AG08396 (cell line): ENCODE data around the gene SHKBP1.
"Not testable (repeated sequence)": the region's sequence is repeated elsewhere in the genome, so short reads cannot be mapped to it uniquely, and the experiment has no call there.

ENCODE experiments used
- DNase-seq: peaks from one replicate; pipeline ENCODE4 v3.0.0; 2012; ENCODE audit warnings: low spot score, mixed read lengths

Gene SHKBP1

DNA sequence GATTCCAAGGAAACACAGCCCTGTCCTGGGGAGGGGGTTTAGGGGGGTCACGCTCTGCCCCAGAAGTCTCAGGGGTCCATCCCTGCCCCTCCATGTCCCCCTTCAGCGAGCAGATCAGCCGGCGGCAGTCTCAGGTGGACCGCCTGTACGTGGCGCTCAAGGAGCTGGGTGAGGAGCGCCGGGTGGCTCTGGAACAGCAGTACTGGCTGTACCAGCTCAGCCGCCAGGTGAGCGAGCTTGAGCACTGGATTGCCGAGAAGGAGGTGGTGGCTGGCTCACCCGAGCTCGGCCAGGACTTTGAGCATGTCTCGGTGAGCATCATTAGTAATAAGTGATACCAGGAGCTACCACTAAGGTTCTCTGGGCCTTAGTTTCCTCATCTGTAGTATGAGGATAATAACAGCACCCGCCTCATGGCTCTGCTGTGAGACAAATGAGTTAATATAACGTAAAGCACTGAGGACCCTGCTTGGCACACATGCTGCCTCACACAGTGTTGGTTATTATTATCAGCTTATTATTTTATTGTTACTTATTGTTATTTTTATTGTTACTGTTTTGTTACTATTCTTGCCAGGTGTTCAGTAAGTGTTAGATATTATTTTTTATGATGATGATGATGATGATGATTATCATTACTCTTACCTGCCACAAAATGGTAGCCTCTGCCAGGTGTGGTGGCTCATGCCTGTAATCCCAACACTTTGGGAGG is 20.5 kb upstream of the SHKBP1 start:
- no peak for DNase-seq

GRCh38 chr19:40556953-40557530 is 19.6 kb upstream of the SHKBP1 start:
- no peak for DNase-seq

GRCh38 chr19:40559394-40559793 is 17.3 kb upstream of the SHKBP1 start:
- no peak for DNase-seq

DNA sequence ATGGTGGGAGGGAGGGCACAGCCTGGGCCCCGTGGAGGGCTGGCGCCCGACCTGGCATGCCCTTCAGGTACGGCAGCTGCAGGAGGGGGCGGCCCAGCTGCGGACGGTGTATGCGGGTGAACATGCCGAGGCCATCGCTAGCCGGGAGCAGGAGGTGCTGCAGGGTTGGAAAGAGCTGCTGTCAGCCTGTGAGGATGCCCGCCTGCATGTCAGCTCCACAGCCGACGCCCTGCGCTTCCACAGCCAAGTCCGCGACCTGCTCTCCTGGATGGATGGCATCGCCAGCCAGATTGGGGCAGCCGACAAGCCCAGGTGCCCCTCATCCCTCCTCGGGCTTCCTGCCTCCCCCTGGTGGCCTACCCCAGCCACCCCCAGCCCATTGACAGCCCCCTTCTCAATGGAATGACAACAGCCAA is 16.6 kb upstream of the SHKBP1 start:
- DNase-seq: no peak

- no peak for DNase-seq
Observed at GRCh38 chr19:40561947-40562346, 14.7 kb upstream of the SHKBP1 start.

DNA sequence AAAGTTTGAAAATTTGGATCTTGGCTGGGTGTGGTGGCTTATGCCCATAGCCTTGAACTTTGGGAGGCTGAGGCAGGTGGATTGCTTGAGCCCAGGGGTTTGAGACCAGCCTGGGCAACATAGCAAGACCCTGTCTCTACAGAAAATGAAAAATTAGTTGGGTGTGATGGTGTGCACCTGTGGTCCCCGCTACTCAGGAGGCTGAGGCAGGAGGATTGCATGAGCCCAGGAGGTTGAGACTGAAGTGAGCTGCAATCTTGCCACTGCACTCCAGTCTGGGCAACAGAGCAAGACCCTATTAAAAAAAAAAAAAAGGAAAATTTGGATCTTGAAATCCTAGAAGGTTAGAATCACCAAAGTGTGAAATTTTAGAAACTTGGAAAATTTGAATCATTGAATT is 12.1 kb upstream of the SHKBP1 start:
- DNase-seq: not testable (repeated sequence)

DNA sequence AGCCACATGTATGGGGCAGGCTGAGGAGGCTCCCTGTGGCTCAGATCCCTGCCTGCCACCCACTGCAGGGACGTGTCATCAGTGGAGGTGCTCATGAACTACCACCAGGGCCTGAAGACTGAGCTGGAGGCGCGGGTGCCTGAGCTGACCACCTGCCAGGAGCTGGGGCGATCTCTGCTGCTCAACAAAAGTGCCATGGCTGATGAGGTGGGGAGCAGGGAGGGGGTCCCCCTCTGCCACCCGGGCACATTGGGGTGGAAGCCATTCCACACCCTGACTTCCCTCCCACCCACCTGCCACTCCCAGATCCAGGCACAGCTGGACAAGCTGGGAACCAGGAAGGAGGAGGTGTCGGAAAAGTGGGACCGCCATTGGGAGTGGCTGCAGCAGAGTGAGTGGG is 11.3 kb upstream of the SHKBP1 start:
- DNase-seq: no peak

DNA sequence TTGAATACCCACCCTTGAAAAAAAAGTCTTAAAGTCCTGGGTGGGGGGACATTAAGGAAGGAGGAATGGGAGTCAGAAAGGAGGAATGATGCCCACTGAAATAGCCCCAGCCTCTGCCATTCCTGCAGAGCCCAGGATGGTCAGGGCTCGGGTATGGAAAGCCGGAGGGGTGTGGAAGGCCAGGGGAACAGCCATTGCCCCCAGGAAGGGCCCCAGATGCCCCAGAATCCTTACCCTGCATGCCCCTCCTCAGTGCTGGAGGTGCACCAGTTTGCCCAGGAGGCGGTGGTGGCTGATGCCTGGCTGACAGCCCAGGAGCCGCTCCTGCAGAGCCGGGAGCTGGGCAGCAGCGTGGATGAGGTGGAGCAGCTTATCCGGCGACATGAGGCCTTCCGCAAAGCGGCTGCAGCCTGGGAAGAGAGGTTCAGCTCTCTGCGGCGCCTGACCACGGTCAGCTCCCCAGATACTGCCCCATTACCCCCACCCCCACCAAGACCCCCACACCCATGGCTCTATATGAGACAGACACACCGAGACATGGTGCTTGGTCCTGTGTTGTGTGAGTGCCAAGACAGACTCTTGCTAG is 10.7 kb upstream of the SHKBP1 start:
- no peak for DNase-seq

GRCh38 chr19:40567040-40567749 is 9.5 kb upstream of the SHKBP1 start:
- peak; percentile 43 for DNase-seq

DNA sequence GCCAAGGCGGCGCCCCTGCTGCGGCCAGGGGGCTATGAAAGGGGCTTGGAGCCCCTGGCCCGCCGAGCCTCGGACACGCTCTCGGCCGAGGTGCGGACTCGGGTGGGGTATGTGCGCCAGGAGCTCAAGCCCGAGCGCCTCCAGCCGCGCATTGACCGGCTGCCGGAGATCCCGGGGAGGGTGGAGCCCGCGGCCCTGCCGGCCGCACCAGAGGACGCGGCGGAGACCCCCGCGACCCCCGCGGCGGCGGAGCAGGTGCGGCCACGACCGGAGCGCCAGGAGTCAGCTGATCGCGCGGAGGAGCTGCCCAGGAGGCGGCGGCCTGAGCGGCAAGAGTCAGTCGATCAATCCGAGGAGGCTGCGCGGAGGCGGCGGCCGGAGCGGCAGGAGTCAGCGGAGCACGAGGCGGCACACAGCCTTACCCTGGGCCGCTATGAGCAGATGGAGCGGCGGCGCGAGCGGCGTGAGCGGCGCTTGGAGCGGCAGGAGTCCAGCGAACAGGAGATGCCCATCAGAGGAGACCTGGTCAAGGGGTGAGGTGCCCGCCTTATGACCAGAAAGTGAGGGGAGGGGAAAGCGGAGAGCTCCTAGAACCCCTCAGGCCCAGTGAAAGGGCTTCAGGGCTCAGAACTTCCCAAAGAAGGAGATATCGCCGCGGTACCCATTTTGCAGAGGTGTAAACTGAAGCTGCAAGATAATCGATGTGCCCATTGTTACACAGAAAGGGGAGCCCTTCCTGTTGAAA is 8.8 kb upstream of the SHKBP1 start:
- peak; percentile 45 for DNase-seq

- peak; percentile 100 for DNase-seq
Observed at GRCh38 chr19:40570313-40571004, 6.2 kb upstream of the SHKBP1 start.

DNA sequence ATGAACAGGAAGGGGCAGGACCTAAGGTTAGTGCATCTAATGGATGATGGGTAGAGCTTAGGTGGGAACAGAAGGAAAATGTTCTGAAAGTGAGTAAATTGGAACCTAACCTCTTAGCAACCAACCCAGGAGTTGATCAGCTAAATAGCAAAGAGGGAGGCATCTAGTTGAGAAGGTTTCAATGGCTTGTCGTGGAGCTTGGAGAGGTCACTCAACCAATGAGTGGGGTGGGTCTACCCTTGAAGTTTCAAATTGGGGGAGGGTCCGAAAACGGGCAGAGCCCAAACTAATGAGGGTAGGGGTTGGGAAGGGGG is 5.7 kb upstream of the SHKBP1 start:
- DNase-seq: no peak

DNA sequence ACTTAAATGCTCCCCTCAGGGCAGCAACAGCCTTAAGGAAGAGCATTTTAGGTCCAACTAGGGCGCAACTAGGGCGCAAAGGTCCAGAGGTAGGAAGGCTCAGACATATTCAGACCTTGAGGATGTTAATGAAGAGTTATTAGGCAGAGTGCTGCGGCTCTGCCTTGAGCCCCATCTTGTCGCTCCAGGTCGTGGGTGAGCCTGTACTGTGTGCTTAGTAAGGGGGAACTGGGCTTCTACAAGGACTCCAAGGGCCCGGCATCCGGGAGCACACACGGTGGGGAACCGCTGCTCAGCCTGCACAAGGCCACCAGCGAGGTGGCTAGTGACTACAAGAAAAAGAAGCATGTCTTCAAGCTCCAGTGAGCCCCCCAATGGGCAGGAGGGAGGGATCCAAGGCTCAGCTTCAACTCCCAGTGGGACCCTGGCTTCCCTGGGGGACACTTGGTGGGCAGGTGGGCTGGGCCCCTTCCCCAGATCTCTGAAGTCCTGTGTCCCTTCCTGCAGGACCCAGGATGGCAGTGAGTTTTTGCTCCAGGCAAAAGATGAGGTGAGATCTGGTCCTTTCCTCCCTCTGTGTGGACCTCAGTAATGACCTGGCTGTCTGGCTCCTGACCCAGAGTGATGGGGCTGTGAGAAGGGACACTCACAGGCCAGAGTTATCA is 4.7 kb upstream of the SHKBP1 start:
- DNase-seq: no peak

DNA sequence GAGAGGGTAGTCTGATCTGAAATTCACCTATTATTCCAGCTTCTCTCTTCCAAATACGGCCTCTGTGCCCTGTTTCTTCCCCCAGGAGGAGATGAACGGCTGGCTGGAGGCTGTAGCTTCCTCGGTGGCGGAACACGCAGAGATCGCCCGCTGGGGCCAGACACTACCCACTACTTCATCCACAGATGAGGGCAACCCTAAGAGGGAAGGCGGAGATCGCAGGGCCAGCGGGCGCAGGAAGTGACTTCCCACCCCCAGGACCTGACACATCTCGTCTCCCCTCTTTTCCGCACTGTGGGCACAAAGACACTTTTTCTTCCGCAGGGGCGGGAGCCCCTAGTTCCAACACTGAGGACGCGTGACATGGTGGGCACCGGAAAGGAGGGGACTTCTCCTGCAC is 1.3 kb upstream of the SHKBP1 start:
- no peak for DNase-seq

- no peak for DNase-seq
Observed at GRCh38 chr19:40576151-40576584, 505 bp upstream of the SHKBP1 start.

DNA sequence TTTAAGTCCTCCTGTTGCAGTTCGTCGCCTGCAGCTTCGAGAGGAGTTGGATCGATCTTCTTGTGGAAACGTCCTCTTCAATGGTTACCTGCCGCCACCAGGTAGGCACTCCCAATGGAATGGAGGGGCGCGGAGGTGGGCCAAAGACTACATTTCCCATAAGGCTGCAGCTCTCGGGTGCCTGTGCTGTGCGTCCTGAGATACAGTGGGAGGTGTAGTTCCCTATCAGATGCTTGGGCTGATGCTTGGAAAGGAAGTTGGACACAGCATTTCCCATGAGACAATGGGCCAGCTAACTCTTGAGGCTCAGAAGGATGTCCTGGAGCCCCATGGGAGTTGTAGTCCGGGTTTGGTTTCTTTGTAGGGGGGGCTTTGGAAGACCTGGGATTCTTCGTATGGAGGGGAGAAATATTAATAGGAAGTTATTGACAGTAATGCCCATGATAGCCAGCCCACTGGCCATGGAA is 1.8 kb downstream of the SHKBP1 start:
- no peak for DNase-seq

- DNase-seq: no peak
Observed at GRCh38 chr19:40580619-40581018, 3.9 kb downstream of the SHKBP1 start.

DNA sequence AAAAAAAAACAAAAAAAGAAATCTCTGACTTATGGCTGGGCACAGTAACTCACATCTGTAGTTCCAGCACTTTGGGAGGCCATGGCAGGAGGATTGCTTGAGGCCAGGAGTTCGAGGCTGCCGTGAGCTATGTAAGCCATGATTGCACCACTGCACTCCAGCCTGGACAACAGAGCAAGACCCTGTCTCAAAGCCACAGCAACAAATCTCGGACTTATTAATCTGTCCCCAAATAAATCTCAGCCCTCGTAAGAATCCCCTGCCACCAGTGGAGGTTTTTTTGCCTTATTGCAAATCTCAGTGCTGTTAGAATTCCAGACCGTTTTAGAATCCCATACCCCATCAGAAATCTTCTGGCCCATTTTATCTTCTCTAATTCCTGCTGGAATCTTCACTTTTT is 4.9 kb downstream of the SHKBP1 start:
- DNase-seq: no peak

DNA sequence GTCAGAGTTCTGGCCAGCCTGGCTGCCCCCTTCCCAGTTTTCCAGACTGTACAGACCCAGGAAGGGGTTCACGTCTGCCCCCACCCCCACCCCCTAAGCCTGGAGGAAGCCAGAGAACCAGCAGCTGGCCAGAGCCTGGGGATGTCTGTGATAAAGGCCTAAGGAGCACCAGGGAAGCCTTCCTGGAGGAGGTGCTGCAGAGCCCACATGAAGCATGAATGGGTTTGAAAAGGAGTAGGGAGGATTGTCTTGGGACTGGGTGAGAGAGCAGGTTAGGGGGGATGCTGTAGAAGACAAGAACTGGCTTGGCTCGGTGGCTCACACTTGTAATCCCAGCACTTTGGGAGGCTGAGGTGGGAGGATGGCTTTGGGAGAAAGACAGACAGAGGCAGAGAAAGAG is 5.8 kb downstream of the SHKBP1 start:
- DNase-seq: no peak

DNA sequence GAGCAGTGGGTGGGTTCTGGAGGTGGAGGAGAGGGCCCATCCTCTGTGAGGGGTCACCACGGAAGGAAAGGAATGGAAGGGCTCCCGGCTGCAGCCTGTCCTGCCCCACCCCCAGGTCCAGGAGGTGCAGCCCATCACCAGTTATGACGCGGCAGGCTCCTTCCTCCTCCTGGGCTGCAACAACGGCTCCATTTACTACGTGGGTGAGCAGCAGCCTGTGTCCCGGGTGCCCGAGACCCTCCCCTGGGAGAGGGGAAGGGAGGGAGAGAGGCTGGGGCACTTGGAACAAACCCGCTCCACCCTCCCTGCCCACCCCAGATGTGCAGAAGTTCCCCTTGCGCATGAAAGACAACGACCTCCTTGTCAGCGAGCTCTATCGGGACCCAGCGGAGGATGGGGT is 6.6 kb downstream of the SHKBP1 start:
- DNase-seq: no peak

DNA sequence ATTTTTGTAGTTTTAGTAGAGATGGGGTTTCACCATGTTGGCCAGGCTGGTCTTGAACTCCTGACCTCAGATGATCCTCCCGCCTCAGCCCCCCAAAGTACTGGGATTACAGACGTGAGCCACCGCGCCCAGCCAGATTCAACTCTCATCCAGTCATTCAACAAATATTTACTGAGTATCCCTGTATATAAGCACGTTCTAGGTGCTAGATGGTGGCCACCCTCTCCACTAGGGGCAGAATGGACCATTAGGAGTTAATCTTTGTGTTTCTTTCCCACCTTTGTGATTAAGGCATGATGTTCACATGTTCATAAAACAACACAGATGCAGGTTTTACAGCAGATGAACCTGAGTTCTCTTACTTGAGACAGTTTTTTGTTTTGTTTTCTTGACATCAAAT is 7.3 kb downstream of the SHKBP1 start:
- DNase-seq: no peak
